ENCODE measurements around the gene DENND2C. TPM values are rescaled to one million over a fixed set of nuclear protein-coding genes. Genes with fewer than 3 reads are reported as not detected.

DENND2C gene
- total RNA-seq, 1 experiment from 2014 or later, result 3.6 TPM

GRCh38 chr1:114586513-114587047 lies 83.3 kb downstream of the DENND2C start:
- H3K4me1 Mint-ChIP-seq, result peaks cover 2 to 9% of the 10 kb centered on the region in 2 experiments; a peak in 3 of 4 replicates
- H3K9me3 Mint-ChIP-seq, result no peaks in the 10 kb centered on the region
- no peak overlapping the region for H4K91ac ChIP-seq (ENCODE audit: insufficient read length, low read depth, low read length)

More at GRCh38 chr1:114586513-114587047, 83.3 kb downstream of the DENND2C start:
- 0 out of 7 replicates have a peak, but pooled peaks cover 0 to 2% (median 0%) of the 10 kb centered on the region in 3 experiments for H3K36me3 Mint-ChIP-seq (ENCODE audit: insufficient read depth in 1 of 3, low read depth in 3 of 3)
- no peak overlapping the region for H2AK5ac ChIP-seq (ENCODE audit: insufficient read length, low read length)
- H2BK20ac ChIP-seq (ENCODE audit: low read depth, low read length, poor library complexity, severe bottlenecking), result no peak overlapping the region
- no peak overlapping the region for H3K4me3 Mint-ChIP-seq
- H4K8ac ChIP-seq (replicated peaks; ENCODE audit: insufficient read length, low read depth, low read length), result no peak overlapping the region
- whole genome bisulfite sequencing (ENCODE audit: extremely low coverage, insufficient read length, low lambda C conversion rate), result no CpG with 5 or more reads among the region's 5 CpGs
- no peak overlapping the region for H3T11ph ChIP-seq (ENCODE audit: low read length)
- no peak overlapping the region for H2AFZ ChIP-seq (ENCODE audit: low read length)
- H4K20me1 ChIP-seq (ENCODE audit: control insufficient read depth, insufficient read depth, insufficient read length), result no peaks in the 10 kb centered on the region
- H3K79me1 ChIP-seq (ENCODE audit: insufficient read depth, low read depth, low read length, poor library complexity, severe bottlenecking), result no peaks in the 10 kb centered on the region
- no peak overlapping the region for H4K5ac ChIP-seq (ENCODE audit: insufficient read length, low read depth, low read length)
- no peak for DNase-seq
- no peak overlapping the region for H2BK5ac ChIP-seq (ENCODE audit: insufficient read length, low read length)
- no peak overlapping the region for H3K27ac Mint-ChIP-seq
- H2BK120ac ChIP-seq (ENCODE audit: low read depth, low read length, poor library complexity, severe bottlenecking), result no peak overlapping the region
- TF ChIP-seq CTCF (conservative IDR thresholded peaks at IDR 0.05), result no peak
- no peaks in the 10 kb centered on the region for H3K9me3 ChIP-seq (ENCODE audit: control insufficient read depth, low read depth, low read length)
- H3K79me2 ChIP-seq (ENCODE audit: insufficient read depth, low read length), result no peaks in the 10 kb centered on the region
- H3K4me2 ChIP-seq (ENCODE audit: insufficient read depth, insufficient read length, low read length), result no peak overlapping the region
- H3K4ac ChIP-seq (ENCODE audit: low read depth, low read length), result no peak overlapping the region
- no peak overlapping the region for H3K14ac ChIP-seq (ENCODE audit: insufficient read depth, low read length)
- no peak overlapping the region for H3K18ac ChIP-seq (ENCODE audit: insufficient read length, low read depth, low read length)
- H3K56ac ChIP-seq (ENCODE audit: insufficient read length, low read depth, low read length), result no peak overlapping the region
- peaks cover 5% of the 10 kb centered on the region for H3K23me2 ChIP-seq (ENCODE audit: insufficient read length, low read depth, low read length, poor library complexity, severe bottlenecking)
- no peak overlapping the region for H3K9ac ChIP-seq (ENCODE audit: extremely low read depth, insufficient read length, low read length)
- no peak overlapping the region for H3K27ac ChIP-seq (ENCODE audit: insufficient read length, low read depth, low read length)
- no peaks in the 10 kb centered on the region for H3K4me1 ChIP-seq (ENCODE audit: insufficient read depth, low read length)
- no peaks in the 10 kb centered on the region for H3K27me3 ChIP-seq (ENCODE audit: insufficient read depth, low read length)
- no peak overlapping the region for H2BK12ac ChIP-seq (ENCODE audit: insufficient read length, low read depth, low read length)
- peaks cover 4% of the 10 kb centered on the region for H3K27me3 Mint-ChIP-seq (ENCODE audit: low read depth)
- no peak overlapping the region for H2BK15ac ChIP-seq (ENCODE audit: low read depth, low read length)
- no peak overlapping the region for H3K23ac ChIP-seq (ENCODE audit: insufficient read length, low read depth, low read length)
